ENCODE results near the gene GRAMD4. TPM values are rescaled to one million over a fixed set of nuclear protein-coding genes. Genes with fewer than 3 reads are reported as not detected.

GRAMD4 gene
- polyA plus RNA-seq, 1 of the 3 experiments (the other 2 are of a cell fraction), result 15.5 TPM

- DNase-seq, result no peak
- H3K9me3 ChIP-seq, result no peaks in the 10 kb centered on the region
- TF ChIP-seq ZBTB33 (IDR thresholded peaks at IDR 0.05; ENCODE audit: borderline replicate concordance, low read depth), result no peak
- no peak for TF ChIP-seq USF2 (IDR thresholded peaks at IDR 0.05; ENCODE audit: borderline replicate concordance, low read depth, low read length)
- no peak for TF ChIP-seq RCOR1 (IDR thresholded peaks at IDR 0.05; ENCODE audit: low read length)
- TF ChIP-seq MEF2A (IDR thresholded peaks at IDR 0.05; ENCODE audit: borderline replicate concordance, low read depth), result no peak
- ChIA-PET CTCF (no interaction called here), POLR2A (no interaction called here)
- no peaks in the 10 kb centered on the region; the same call in 1 of the 2 replicates for H3K79me2 ChIP-seq (ENCODE audit: insufficient read depth)
- H2AFZ ChIP-seq (ENCODE audit: low read depth), result no peak overlapping the region
- no peaks in the 10 kb centered on the region for H3K9me2 ChIP-seq
- 88% methylated on average over 8 of the region's 8 CpGs for WGBS (ENCODE audit: low lambda C conversion rate)
- no peaks in the 10 kb centered on the region for H3K36me3 ChIP-seq (replicated peaks in 1 of 2; ENCODE audit: control insufficient read depth in 1 of 2, insufficient read depth in 2 of 2, low read length in 1 of 2)
- no peak overlapping the region for H3K4me2 ChIP-seq
- H3K27ac ChIP-seq (ENCODE audit: low read depth in 2 of 2, low read length in 1 of 2), result peak overlapping the region in 1 of 2 experiments; percentile 20; a peak in 1 of 4 replicates
- no peaks in the 10 kb centered on the region for H3F3A ChIP-seq (replicated peaks; ENCODE audit: insufficient read depth)
- no peak overlapping the region for H3K4me3 ChIP-seq (ENCODE audit: low read depth in 2 of 2, low read length in 1 of 2)
- no peaks in the 10 kb centered on the region for H3K27me3 ChIP-seq (ENCODE audit: insufficient read depth)
- H3K4me1 ChIP-seq (ENCODE audit: control insufficient read depth in 1 of 2, insufficient read depth in 2 of 2, low read depth in 1 of 2, low read length in 1 of 2), result peaks cover 0 to 8% of the 10 kb centered on the region in 2 experiments; a peak in 1 of 4 replicates
- no peak overlapping the region for H3K9ac ChIP-seq
- no peaks in the 10 kb centered on the region for H4K20me1 ChIP-seq (ENCODE audit: insufficient read depth)
Observed at GRCh38 chr22:46604306-46604690, 15.9 kb upstream of the GRAMD4 start.

GRCh38 chr22:46605117-46605516 is 15.1 kb upstream of the GRAMD4 start:
- ChIA-PET CTCF (no interaction called here), POLR2A (no interaction called here)
- Histone ChIP-seq H3K9me2 (no peaks in the 10 kb centered on the region), H3K79me2 (ENCODE audit: insufficient read depth) (no peaks in the 10 kb centered on the region; the same call in 1 of the 2 replicates), H3K9me3 (no peaks in the 10 kb centered on the region), H3K9ac (no peak overlapping the region), H3K36me3 (replicated peaks in 1 of 2; ENCODE audit: control insufficient read depth in 1 of 2, insufficient read depth in 2 of 2, low read length in 1 of 2) (no peaks in the 10 kb centered on the region), H2AFZ (ENCODE audit: low read depth) (no peak overlapping the region), H3K27ac (ENCODE audit: low read depth in 2 of 2, low read length in 1 of 2) (no peak overlapping the region), H3K4me2 (no peak overlapping the region), H3K27me3 (ENCODE audit: insufficient read depth) (no peaks in the 10 kb centered on the region), H4K20me1 (ENCODE audit: insufficient read depth) (no peaks in the 10 kb centered on the region), H3F3A (replicated peaks; ENCODE audit: insufficient read depth) (no peaks in the 10 kb centered on the region), H3K4me1 (ENCODE audit: control insufficient read depth in 1 of 2, insufficient read depth in 2 of 2, low read depth in 1 of 2, low read length in 1 of 2) (peaks cover 0 to 13% of the 10 kb centered on the region in 2 experiments; a peak in 1 of 4 replicates), H3K4me3 (ENCODE audit: low read depth in 2 of 2, low read length in 1 of 2) (no peak overlapping the region)
- DNase-seq, result no peak
- no peak for TF ChIP-seq EP300 (IDR thresholded peaks at IDR 0.05; ENCODE audit: borderline replicate concordance in 1 of 2, low read depth in 1 of 2, low read length in 1 of 2)
- no peak for TF ChIP-seq POLR2AphosphoS5 (IDR thresholded peaks at IDR 0.05; ENCODE audit: low read depth, low read length)
- no peak for TF ChIP-seq IRF3 (IDR thresholded peaks at IDR 0.05; ENCODE audit: low read depth, low read length)
- no peak for TF ChIP-seq PBX3 (IDR thresholded peaks at IDR 0.05)
- TF ChIP-seq TEAD4 (IDR thresholded peaks at IDR 0.05; ENCODE audit: borderline replicate concordance, insufficient read depth), result no peak
- no peak for TF ChIP-seq JUND (IDR thresholded peaks at IDR 0.05)
- TF ChIP-seq GATA2 (CRISPR knock-in tag; IDR thresholded peaks at IDR 0.05), result no peak
- no peak for TF ChIP-seq MXI1 (IDR thresholded peaks at IDR 0.05; ENCODE audit: low read depth, low read length)
- TF ChIP-seq ELF1 (IDR thresholded peaks at IDR 0.05), result no peak
- no peak for TF ChIP-seq FOXM1 (IDR thresholded peaks at IDR 0.05; ENCODE audit: low read depth)
- no peak for TF ChIP-seq USF1 (IDR thresholded peaks at IDR 0.05; ENCODE audit: borderline replicate concordance, low read depth)
- TF ChIP-seq SMC3 (IDR thresholded peaks at IDR 0.05; ENCODE audit: low read depth, low read length), result no peak
- TF ChIP-seq TAF1 (IDR thresholded peaks at IDR 0.05; ENCODE audit: borderline replicate concordance, low read depth, low read length), result no peak
- WGBS (ENCODE audit: low lambda C conversion rate), result 89% methylated on average over 6 of the region's 6 CpGs

Data from SK-N-SH (cell line).